Measurements from ENCODE around the gene NPAS3. TPM values are rescaled to one million over a fixed set of nuclear protein-coding genes. Genes with fewer than 3 reads are reported as not detected.

The NPAS3 gene
- total and polyA plus RNA-seq, 8 donors = 0.09 to 0.79 (median 0.56) TPM

- Histone ChIP-seq H3K4me3 (no peak overlapping the region), H3K4me1 (no peaks in the 10 kb centered on the region), H3K36me3 (no peaks in the 10 kb centered on the region), H3K27ac (no peak overlapping the region), H3K9me3 (no peaks in the 10 kb centered on the region), H3K27me3 (no peaks in the 10 kb centered on the region)
- DNase-seq = no peak
- intact Hi-C loops (cut with DNase I) = no loop called here
- no peak for ATAC-seq
- TF ChIP-seq CTCF (IDR thresholded peaks at IDR 0.05) = no peak
These were observed 28.7 kb downstream of the NPAS3 start for GRCh38 chr14:32967421-32967820.

- H3K27ac ChIP-seq = no peak overlapping the region
- intact Hi-C loops (cut with DNase I) = no loop called here
- DNase-seq (no peak), ATAC-seq (no peak)
- H3K4me1 ChIP-seq = no peaks in the 10 kb centered on the region
- no peaks in the 10 kb centered on the region for H3K36me3 ChIP-seq
- no peaks in the 10 kb centered on the region for H3K9me3 ChIP-seq
- H3K27me3 ChIP-seq = no peaks in the 10 kb centered on the region
- H3K4me3 ChIP-seq = no peak overlapping the region
- TF ChIP-seq CTCF (IDR thresholded peaks at IDR 0.05) = no peak
These were observed 30.4 kb downstream of the NPAS3 start for GRCh38 chr14:32968972-32969544.

- ATAC-seq (no peak), DNase-seq (no peak)
- Histone ChIP-seq H3K36me3 (no peaks in the 10 kb centered on the region), H3K4me1 (no peaks in the 10 kb centered on the region), H3K27ac (no peak overlapping the region), H3K4me3 (no peak overlapping the region), H3K27me3 (no peaks in the 10 kb centered on the region), H3K9me3 (no peaks in the 10 kb centered on the region)
- intact Hi-C loops (cut with DNase I) = no loop called here
- TF ChIP-seq CTCF (IDR thresholded peaks at IDR 0.05) = no peak
These were observed 39.2 kb downstream of the NPAS3 start for GRCh38 chr14:32977913-32978312.

- Histone ChIP-seq H3K4me3 (no peak overlapping the region), H3K36me3 (no peaks in the 10 kb centered on the region), H3K27ac (no peak overlapping the region), H3K27me3 (no peaks in the 10 kb centered on the region), H3K4me1 (no peaks in the 10 kb centered on the region), H3K9me3 (no peaks in the 10 kb centered on the region)
- no peak for DNase-seq
- TF ChIP-seq CTCF (IDR thresholded peaks at IDR 0.05) = no peak
- intact Hi-C loops (cut with DNase I) = no loop called here
- no peak for ATAC-seq
These were observed 40.1 kb downstream of the NPAS3 start for GRCh38 chr14:32978691-32979255.

- no peaks in the 10 kb centered on the region for H3K4me1 ChIP-seq
These were observed 41.7 kb downstream of the NPAS3 start for GRCh38 chr14:32980178-32980901.

More at GRCh38 chr14:32980178-32980901, 41.7 kb downstream of the NPAS3 start:
- H3K36me3 ChIP-seq = no peaks in the 10 kb centered on the region
- intact Hi-C loops (cut with DNase I) = no loop called here
- no peak for TF ChIP-seq CTCF (IDR thresholded peaks at IDR 0.05)
- no peaks in the 10 kb centered on the region for H3K27me3 ChIP-seq
- no peak overlapping the region for H3K27ac ChIP-seq
- DNase-seq (no peak), ATAC-seq (no peak)
- no peaks in the 10 kb centered on the region for H3K9me3 ChIP-seq
- H3K4me3 ChIP-seq = no peak overlapping the region

All from left lung (tissue), 10 donors.